IMR-90 (cell line): ENCODE results near the gene CCN2. TPM values are rescaled to one million over a fixed set of nuclear protein-coding genes. Genes with fewer than 3 reads are reported as not detected.

Experiments
- ATAC-seq: fragments of 200-7000 bp; cut with Tn5 transposase; 2 replicates; pipeline ENCODE4 v1.9.1; 2020; ENCODE audit warnings: low read depth, mild to moderate bottlenecking, moderate library complexity
- BruUV-seq: library from RNA; stranded (reverse); fragments of 400-500 nt; replicated peaks from 2 replicates; lab custom pipeline; 2021; lab: Mats Ljungman, UMichigan
- CTCF ChIA-PET: fragments of 300-600 bp; formaldehyde crosslinking; extraction: SDS; loops from one replicate; lab custom pipeline; 2021; ENCODE audit warnings: antibody characterized with exemption; lab: Yijun Ruan, JAX
- POLR2A ChIA-PET: fragments of 300-600 bp; sonication (Branson Sonifier 250); formaldehyde crosslinking; loops from one replicate; lab custom pipeline; 2022; ENCODE audit warnings: antibody characterized with exemption; ENCODE audit not compliant: unreplicated experiment; lab: Charles Lee
- DNase-seq: peaks from one replicate; pipeline ENCODE4 v3.0.0; 2013
- H2AFZ ChIP-seq: replicated peaks from 2 replicates; pipeline ENCODE3; 2013; ENCODE audit warnings: low read length, mild to moderate bottlenecking; ENCODE audit not compliant: poor library complexity
- H2AK5ac ChIP-seq: 2 replicates; pipeline ENCODE4 v1.6.1; 2013; ENCODE audit warnings: low read depth, low read length, inconsistent platforms
- H2AK9ac ChIP-seq: replicated peaks from 2 replicates; pipeline ENCODE3; 2013; ENCODE audit warnings: mild to moderate bottlenecking, low read depth, low read length, moderate library complexity; ENCODE audit not compliant: poor library complexity
- H2BK120ac ChIP-seq: 2 replicates; pipeline ENCODE4 v1.6.1; 2013; ENCODE audit warnings: low read depth, low read length, inconsistent platforms
- H2BK15ac ChIP-seq: 3 replicates; pipeline ENCODE4 v1.6.1; 2013; ENCODE audit warnings: low read depth, low read length, inconsistent platforms
- H2BK20ac ChIP-seq: 2 replicates; pipeline ENCODE4 v1.6.1; 2013; ENCODE audit warnings: low read depth, mild to moderate bottlenecking, inconsistent platforms, low read length, moderate library complexity
- H2BK5ac ChIP-seq: 2 replicates; pipeline ENCODE4 v1.6.1; 2013; ENCODE audit warnings: mild to moderate bottlenecking, low read depth, low read length, inconsistent platforms; ENCODE audit not compliant: poor library complexity, severe bottlenecking
- H3K14ac ChIP-seq: replicated peaks from 2 replicates; pipeline ENCODE4 v1.6.1; 2013; ENCODE audit warnings: low read depth, low read length, inconsistent platforms
- H3K18ac ChIP-seq: 2 replicates; pipeline ENCODE4 v1.6.1; 2013; ENCODE audit warnings: low read depth, low read length, control low read depth
- H3K23ac ChIP-seq: 2 replicates; pipeline ENCODE4 v1.6.1; 2013; ENCODE audit warnings: low read depth, low read length, inconsistent platforms
- H3K27ac ChIP-seq: 2 replicates; pipeline ENCODE4 v1.5.1; 2013; ENCODE audit warnings: mild to moderate bottlenecking, control low read depth, low read length; ENCODE audit not compliant: insufficient read depth
- H3K27me3 ChIP-seq: 2 replicates; pipeline ENCODE4 v1.6.1; 2013; ENCODE audit warnings: low read length; ENCODE audit not compliant: control insufficient read depth, insufficient read depth
- H3K36me3 ChIP-seq: 2 replicates; pipeline ENCODE4 v1.6.1; 2013; ENCODE audit warnings: low read length, mixed read lengths; ENCODE audit not compliant: control insufficient read depth, insufficient read depth
- H3K4ac ChIP-seq: 2 replicates; pipeline ENCODE4 v1.6.1; 2013; ENCODE audit warnings: low read depth, low read length, inconsistent platforms
- H3K4me1 ChIP-seq: 2 replicates; pipeline ENCODE4 v1.6.1; 2013; ENCODE audit warnings: low read length, mixed read lengths; ENCODE audit not compliant: control insufficient read depth, insufficient read depth
- H3K4me2 ChIP-seq: 2 replicates; pipeline ENCODE4 v1.6.1; 2013; ENCODE audit warnings: low read depth, mild to moderate bottlenecking, control low read depth, low read length, moderate library complexity
- H3K4me3 ChIP-seq: 2 replicates; pipeline ENCODE4 v1.5.1; 2013; ENCODE audit warnings: low read depth, mild to moderate bottlenecking, control low read depth, low read length, moderate library complexity; ENCODE audit not compliant: insufficient read depth
- H3K56ac ChIP-seq: 2 replicates; pipeline ENCODE4 v1.6.1; 2013; ENCODE audit warnings: low read length, inconsistent platforms; ENCODE audit not compliant: insufficient read depth; ENCODE audit errors: extremely low read depth
- H3K79me1 ChIP-seq, 2 experiments: 2 replicates each; pipeline ENCODE4 v1.6.1; 2013; ENCODE audit warnings: low read length in 2 of 2, inconsistent platforms in 1 of 2, low read depth in 1 of 2
- H3K9ac ChIP-seq: 2 replicates; pipeline ENCODE4 v1.6.1; 2013; ENCODE audit warnings: low read depth, low read length, control low read depth
- H3K9me1 ChIP-seq: 2 replicates; pipeline ENCODE4 v1.6.1; 2013; ENCODE audit warnings: low read length, inconsistent platforms; ENCODE audit not compliant: insufficient read depth
- H3K9me3 ChIP-seq: 2 replicates; pipeline ENCODE4 v1.6.1; 2013; ENCODE audit warnings: low read length; ENCODE audit not compliant: control insufficient read depth, insufficient read depth
- H4K20me1 ChIP-seq: 2 replicates; pipeline ENCODE4 v1.6.1; 2013; ENCODE audit warnings: low read length, inconsistent platforms; ENCODE audit not compliant: insufficient read depth
- H4K5ac ChIP-seq: 2 replicates; pipeline ENCODE4 v1.6.1; 2013; ENCODE audit warnings: mild to moderate bottlenecking, low read depth, low read length, control low read depth
- H4K8ac ChIP-seq, 2 experiments: 2 replicates each; pipeline ENCODE4 v1.6.1; 2013; ENCODE audit warnings: low read depth in 2 of 2, low read length in 2 of 2, control low read depth in 1 of 2, inconsistent platforms in 1 of 2
- H4K91ac ChIP-seq: 2 replicates; pipeline ENCODE4 v1.6.1; 2013; ENCODE audit warnings: low read depth, low read length, inconsistent platforms; ENCODE audit not compliant: insufficient read depth
- BHLHE40 ChIP-seq: fragments of 150-350 bp; IDR thresholded peaks from 2 replicates; pipeline ENCODE4 v1.6.1; 2016; ENCODE audit warnings: mild to moderate bottlenecking, low read depth, low read length
- CEBPB ChIP-seq: IDR thresholded peaks from 2 replicates; pipeline ENCODE4 v1.6.1; 2012; ENCODE audit warnings: low read depth, low read length, improper control_type of control experiment
- CHD1 ChIP-seq: IDR thresholded peaks from 2 replicates; pipeline ENCODE4 v1.6.1; 2012; ENCODE audit warnings: low read depth, low read length, improper control_type of control experiment
- CTCF ChIP-seq: conservative IDR thresholded peaks from 2 replicates; pipeline ENCODE4 v1.5.1; 2012; ENCODE audit warnings: mild to moderate bottlenecking, low read depth, low read length, improper control_type of control experiment
- ELK1 ChIP-seq: fragments of 150-350 bp; IDR thresholded peaks from 2 replicates; pipeline ENCODE4 v1.6.1; 2016; ENCODE audit warnings: low read depth, mild to moderate bottlenecking, low read length, moderate library complexity, borderline replicate concordance
- FOS ChIP-seq: fragments of 150-350 bp; IDR thresholded peaks from 2 replicates; pipeline ENCODE4 v1.6.1; 2016; ENCODE audit warnings: low read depth, low read length
- MAFK ChIP-seq: IDR thresholded peaks from 2 replicates; pipeline ENCODE4 v1.6.1; 2012; ENCODE audit warnings: low read depth, low read length, improper control_type of control experiment
- MAZ ChIP-seq: IDR thresholded peaks from 2 replicates; pipeline ENCODE4 v1.6.1; 2012; ENCODE audit warnings: low read depth, mild to moderate bottlenecking, low read length, improper control_type of control experiment, moderate library complexity, borderline replicate concordance
- MXI1 ChIP-seq: IDR thresholded peaks from 2 replicates; pipeline ENCODE4 v1.6.1; 2012; ENCODE audit warnings: low read depth, mild to moderate bottlenecking, low read length, moderate library complexity, borderline replicate concordance
- NFE2L2 ChIP-seq: fragments of 150-350 bp; IDR thresholded peaks from 2 replicates; pipeline ENCODE4 v1.6.1; 2016; ENCODE audit warnings: low read depth, mild to moderate bottlenecking, low read length
- POLR2A ChIP-seq: IDR thresholded peaks from 2 replicates; pipeline ENCODE4 v1.6.1; 2012; ENCODE audit warnings: mild to moderate bottlenecking, low read depth, low read length
- RAD21 ChIP-seq: IDR thresholded peaks from 2 replicates; pipeline ENCODE4 v1.6.1; 2012; ENCODE audit warnings: low read length, improper control_type of control experiment
- RCOR1 ChIP-seq: IDR thresholded peaks from 2 replicates; pipeline ENCODE4 v1.6.1; 2012; ENCODE audit warnings: mild to moderate bottlenecking, low read length, improper control_type of control experiment; ENCODE audit not compliant: insufficient replicate concordance
- RFX5 ChIP-seq: IDR thresholded peaks from 2 replicates; pipeline ENCODE4 v1.8.0; 2012; ENCODE audit warnings: low read depth, mild to moderate bottlenecking, low read length, moderate library complexity
- SMC3 ChIP-seq: fragments of 150-350 bp; IDR thresholded peaks from 2 replicates; pipeline ENCODE4 v1.6.1; 2016; ENCODE audit warnings: low read depth, mild to moderate bottlenecking, antibody characterized with exemption, low read length, moderate library complexity
- USF2 ChIP-seq: fragments of 150-350 bp; IDR thresholded peaks from 2 replicates; pipeline ENCODE4 v1.6.1; 2017; ENCODE audit warnings: mild to moderate bottlenecking, antibody characterized with exemption, low read length, low read depth
- WGBS, 2 experiments: methylation state at CpG; one replicate each; pipeline versions ENCODE4 v1.1.5 to v1.1.7; 2013; ENCODE audit warnings: missing lambda C conversion rate in 2 of 2; ENCODE audit not compliant: insufficient read length in 1 of 2; ENCODE audit errors: extremely low coverage in 2 of 2; 5-methylcytosine and 5-hydroxymethylcytosine counted together
- dilution Hi-C: fragments of 300-500 bp; cut with HindIII; formaldehyde crosslinking; loops from one replicate; pipeline ENCODE4 v1.14.3; 2018; ENCODE audit warnings: low sequenced_read_pairs; ENCODE audit not compliant: unreplicated experiment
- in situ Hi-C: fragments of 300-500 bp; cut with MboI; formaldehyde crosslinking; loops from 3 replicates; pipeline ENCODE4 v1.14.3; 2019; ENCODE audit warnings: low sequenced_read_pairs, inconsistent platforms, mixed read lengths
- intact Hi-C: fragments of 100-400 bp; cut with micrococcal nuclease; formaldehyde crosslinking; loops from 2 replicates; pipeline ENCODE4 v1.10.0; 2022
- polyA plus RNA-seq, 3 experiments: library from polyadenylated mRNA; depleted of rRNA; stranded (reverse); fragments of >200 nt; gene quantifications; 2 replicates each; pipeline ENCODE4 v1.2.3, GENCODE V29; 2012; ENCODE audit warnings: low replicate concordance in 1 of 3
- total RNA-seq: library from RNA; depleted of rRNA; stranded (reverse); fragments of >200 nt; gene quantifications from 2 replicates; pipeline ENCODE4 v1.2.3, GENCODE V29; 2012

CCN2 gene
- total and polyA plus RNA-seq, 2 of the 4 experiments (the other 2 are of a cell fraction), result 148 to 1,205 TPM

DNA sequence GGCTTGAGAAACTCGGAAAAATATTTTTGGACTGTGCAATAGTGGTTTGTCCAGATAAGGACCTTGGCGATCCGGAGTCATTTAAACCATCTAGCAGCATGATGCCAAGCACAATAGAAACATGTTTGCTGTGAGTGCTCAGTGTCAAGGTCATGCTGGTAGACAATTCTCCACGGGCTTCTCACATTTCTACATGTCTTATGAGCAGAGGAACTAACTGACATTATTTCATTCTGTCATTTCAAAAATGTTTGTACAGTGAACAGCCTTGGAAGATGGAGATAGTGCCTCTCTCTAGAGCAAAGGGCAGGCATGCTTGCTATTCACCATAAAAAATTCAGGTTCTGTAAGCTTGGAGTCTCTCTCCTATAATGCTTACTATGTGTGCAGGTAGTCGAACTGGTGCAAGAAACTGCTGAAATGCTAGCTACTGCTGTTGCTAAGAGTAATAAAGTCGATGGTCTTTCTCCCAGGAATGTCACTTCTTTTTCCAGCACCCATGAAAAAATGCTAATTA, 25.4 kb upstream of the CCN2 start:
- Histone ChIP-seq H3K18ac (peak overlapping the region; percentile 22; the same call in 1 of the 2 replicates), H3K9ac (no peak overlapping the region), H3K27me3 (no peaks in the 10 kb centered on the region), H3K4me2 (no peak overlapping the region; the same call in 1 of the 2 replicates), H4K91ac (peak overlapping the region; percentile 25; the same call in 1 of the 2 replicates), H3K27ac (no peak overlapping the region), H3K4me1 (peaks cover 12% of the 10 kb centered on the region), H2BK15ac (peak overlapping the region; percentile 66; the same call in 2 of the 3 replicates), H2BK20ac (0 out of 2 replicates have a peak overlapping the region, but pooled peaks have one; percentile 68), H3K4ac (no peak overlapping the region; the same call in 1 of the 2 replicates), H3K23ac (no peak overlapping the region), H3K9me3 (no peaks in the 10 kb centered on the region), H3K56ac (no peak overlapping the region), H4K20me1 (no peaks in the 10 kb centered on the region), H3K79me1 (no peaks in the 10 kb centered on the region), H2BK5ac (no peak overlapping the region), H4K5ac (peak overlapping the region; percentile 23; the same call in 1 of the 2 replicates), H2AK5ac (no peak overlapping the region), H2BK120ac (peak overlapping the region; percentile 44; the same call in 1 of the 2 replicates), H3K36me3 (no peaks in the 10 kb centered on the region), H2AK9ac (no peak overlapping the region), H4K8ac (peak overlapping the region in 1 of 2 experiments; percentile 19; a peak in 2 of 4 replicates), H3K4me3 (no peak overlapping the region), H2AFZ (no peak overlapping the region), H3K14ac (peak overlapping the region; percentile 65; the same call in 1 of the 2 replicates), H3K9me1 (peaks cover 12% of the 10 kb centered on the region)
- no CpG with 5 or more reads among the region's 6 CpGs for WGBS, 2 experiments
- ChIA-PET CTCF (no interaction called here), POLR2A (interaction anchor here (0.5 kb wide), 1 partner anchor 25 kb away, joined by 4 read pairs; the partner anchor contains the start of gene CCN2)
- ATAC-seq, result no peak
- in situ Hi-C loops (no loop called here), intact Hi-C loops (no loop called here), dilution Hi-C loops (no loop called here)
- peak; percentile 38 for DNase-seq
- TF ChIP-seq MAFK (no peak), ELK1 (no peak), RAD21 (no peak), FOS (no peak), RCOR1 (no peak), MAZ (no peak), SMC3 (no peak), NFE2L2 (no peak), CEBPB (no peak), BHLHE40 (no peak), CTCF (no peak), CHD1 (no peak), RFX5 (no peak), POLR2A (no peak), USF2 (no peak), MXI1 (no peak)
- BruUV-seq, result no TSS peak
